H7 (cell line): Measurements from ENCODE around the gene PNMA8B. TPM values are rescaled to one million over a fixed set of nuclear protein-coding genes. Genes with fewer than 3 reads are reported as not detected.
A peak's percentile ranks its signal among the peaks of the same experiment; 100 is the strongest.

ENCODE experiments used
- DNase-seq: peaks from one replicate; pipeline ENCODE4 v3.0.0; 2012
- H3K27me3 ChIP-seq: 2 replicates; pipeline ENCODE4 v1.6.0; 2011; ENCODE audit warnings: mild to moderate bottlenecking, low read length; ENCODE audit not compliant: control insufficient read depth, insufficient read depth
- H3K36me3 ChIP-seq: replicated peaks from 2 replicates; pipeline ENCODE4 v1.5.1; 2011; ENCODE audit warnings: low read length; ENCODE audit not compliant: control insufficient read depth, insufficient read depth
- H3K4me3 ChIP-seq: 2 replicates; pipeline ENCODE4 v1.5.1; 2011; ENCODE audit warnings: low read depth, mild to moderate bottlenecking, control low read depth, low read length, moderate library complexity; ENCODE audit not compliant: insufficient read depth
- total RNA-seq: library from RNA; depleted of rRNA; stranded (reverse); fragments of >200 nt; shearing (Covaris generic); gene quantifications from 2 replicates; pipeline ENCODE4 v1.2.3, GENCODE V29; 2014

Gene PNMA8B
- total RNA-seq, 1 experiment from 2014 or later, result 2.8 TPM

- no peak for DNase-seq
- Histone ChIP-seq H3K36me3 (no peaks in the 10 kb centered on the region), H3K4me3 (no peak overlapping the region), H3K27me3 (peaks cover 39% of the 10 kb centered on the region)
These were observed 637 bp upstream of the PNMA8B start for GRCh38 chr19:46496304-46496703.

GRCh38 chr19:46494941-46495785, 504 bp downstream of the PNMA8B start:
- Histone ChIP-seq H3K27me3 (peaks cover 46% of the 10 kb centered on the region), H3K4me3 (peak overlapping the region; percentile 50), H3K36me3 (no peaks in the 10 kb centered on the region)
- DNase-seq, result peak; percentile 67

- DNase-seq, result peak; percentile 57
- Histone ChIP-seq H3K4me3 (peak overlapping the region; percentile 42; the same call in 1 of the 2 replicates), H3K36me3 (no peaks in the 10 kb centered on the region), H3K27me3 (peaks cover 54% of the 10 kb centered on the region)
These were observed 1.3 kb downstream of the PNMA8B start for GRCh38 chr19:46494146-46494940.

- H3K4me3 ChIP-seq, result peak overlapping the region; percentile 42
- DNase-seq, result peak; percentile 88
- H3K27me3 ChIP-seq, result peaks cover 62% of the 10 kb centered on the region
- H3K36me3 ChIP-seq, result no peaks in the 10 kb centered on the region
These were observed 2.2 kb downstream of the PNMA8B start for GRCh38 chr19:46493236-46494145.

- Histone ChIP-seq H3K27me3 (peaks cover 67% of the 10 kb centered on the region), H3K4me3 (peak overlapping the region; percentile 42), H3K36me3 (no peaks in the 10 kb centered on the region)
- peak; percentile 83 for DNase-seq
These were observed 2.8 kb downstream of the PNMA8B start for GRCh38 chr19:46492841-46493235.

- DNase-seq, result peak; percentile 62
- peaks cover 73% of the 10 kb centered on the region for H3K27me3 ChIP-seq
- no peaks in the 10 kb centered on the region for H3K36me3 ChIP-seq
- H3K4me3 ChIP-seq, result no peak overlapping the region
These were observed 3.5 kb downstream of the PNMA8B start for GRCh38 chr19:46491975-46492682.

GRCh38 chr19:46490774-46491173, 4.9 kb downstream of the PNMA8B start:
- H3K36me3 ChIP-seq, result no peaks in the 10 kb centered on the region
- peak; percentile 19 for DNase-seq
- H3K4me3 ChIP-seq, result no peak overlapping the region
- peaks cover 73% of the 10 kb centered on the region for H3K27me3 ChIP-seq

- H3K27me3 ChIP-seq, result peaks cover 66% of the 10 kb centered on the region
- H3K36me3 ChIP-seq, result no peaks in the 10 kb centered on the region
- peak; percentile 85 for DNase-seq
- H3K4me3 ChIP-seq, result peak overlapping the region; percentile 45
These were observed 6.0 kb downstream of the PNMA8B start for GRCh38 chr19:46489445-46490272.

GRCh38 chr19:46488551-46488950, 7.1 kb downstream of the PNMA8B start:
- peak; percentile 56 for DNase-seq
- no peak overlapping the region for H3K4me3 ChIP-seq
- H3K36me3 ChIP-seq, result no peaks in the 10 kb centered on the region
- peaks cover 55% of the 10 kb centered on the region for H3K27me3 ChIP-seq

- peak; percentile 92 for DNase-seq
- no peaks in the 10 kb centered on the region for H3K36me3 ChIP-seq
- peak overlapping the region; percentile 29 for H3K4me3 ChIP-seq
- H3K27me3 ChIP-seq, result peaks cover 50% of the 10 kb centered on the region
These were observed 7.7 kb downstream of the PNMA8B start for GRCh38 chr19:46487802-46488445.

GRCh38 chr19:46487178-46487801, 8.4 kb downstream of the PNMA8B start:
- no peak for DNase-seq
- peaks cover 43% of the 10 kb centered on the region for H3K27me3 ChIP-seq
- H3K4me3 ChIP-seq, result peak overlapping the region; percentile 29
- no peaks in the 10 kb centered on the region for H3K36me3 ChIP-seq

- Histone ChIP-seq H3K4me3 (no peak overlapping the region), H3K36me3 (no peaks in the 10 kb centered on the region), H3K27me3 (peaks cover 35% of the 10 kb centered on the region)
- no peak for DNase-seq
These were observed 9.3 kb downstream of the PNMA8B start for GRCh38 chr19:46486358-46486757.
